GM18526 (cell line): ENCODE data around the gene SMARCD1.

ENCODE experiments used
- POLR2A ChIP-seq: IDR thresholded peaks from 3 replicates; pipeline ENCODE4 v1.6.1; 2011; ENCODE audit not compliant: insufficient read length; ENCODE audit errors: extremely low read depth

The SMARCD1 gene

DNA sequence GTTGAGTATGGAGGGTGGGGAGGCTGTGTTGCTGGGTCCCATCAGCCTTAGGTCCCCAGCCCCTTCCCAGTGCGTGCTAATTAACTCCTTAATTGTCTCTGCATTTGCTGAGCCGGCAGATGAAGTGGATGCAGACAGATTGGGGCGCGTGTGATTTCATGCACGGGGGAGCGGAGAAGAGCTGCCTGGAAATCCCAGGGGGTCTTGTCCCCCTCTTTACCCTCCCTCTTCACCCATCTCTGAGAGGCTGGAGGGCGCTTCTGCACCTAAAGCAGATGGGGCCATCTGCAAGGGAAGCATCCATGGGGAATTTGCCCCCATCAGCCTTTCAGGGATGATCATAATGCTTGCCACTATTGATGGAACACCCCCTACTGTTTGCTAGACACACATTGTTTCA, 32.2 kb upstream of the SMARCD1 start:
- TF ChIP-seq POLR2A = no peak

DNA sequence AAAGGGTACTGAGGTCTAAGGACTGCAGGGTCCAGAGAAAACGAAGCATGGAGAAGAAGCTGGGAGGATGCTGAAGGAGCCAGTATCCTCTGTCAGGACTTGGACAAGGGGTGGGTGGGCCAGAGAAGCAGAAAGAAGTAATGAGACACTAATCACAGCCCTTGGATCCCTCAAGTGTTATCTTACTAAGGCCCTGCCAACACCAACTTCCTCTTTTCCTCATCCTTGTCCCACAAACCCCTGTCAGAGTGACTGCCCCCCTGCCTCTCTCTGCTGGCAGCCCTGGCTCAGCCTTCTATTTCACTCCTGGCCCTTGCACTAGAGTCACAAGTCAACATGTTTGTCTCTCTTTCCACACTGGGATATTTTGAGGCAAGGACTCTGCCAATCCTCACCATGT, 31.6 kb upstream of the SMARCD1 start:
- TF ChIP-seq POLR2A = no peak

DNA sequence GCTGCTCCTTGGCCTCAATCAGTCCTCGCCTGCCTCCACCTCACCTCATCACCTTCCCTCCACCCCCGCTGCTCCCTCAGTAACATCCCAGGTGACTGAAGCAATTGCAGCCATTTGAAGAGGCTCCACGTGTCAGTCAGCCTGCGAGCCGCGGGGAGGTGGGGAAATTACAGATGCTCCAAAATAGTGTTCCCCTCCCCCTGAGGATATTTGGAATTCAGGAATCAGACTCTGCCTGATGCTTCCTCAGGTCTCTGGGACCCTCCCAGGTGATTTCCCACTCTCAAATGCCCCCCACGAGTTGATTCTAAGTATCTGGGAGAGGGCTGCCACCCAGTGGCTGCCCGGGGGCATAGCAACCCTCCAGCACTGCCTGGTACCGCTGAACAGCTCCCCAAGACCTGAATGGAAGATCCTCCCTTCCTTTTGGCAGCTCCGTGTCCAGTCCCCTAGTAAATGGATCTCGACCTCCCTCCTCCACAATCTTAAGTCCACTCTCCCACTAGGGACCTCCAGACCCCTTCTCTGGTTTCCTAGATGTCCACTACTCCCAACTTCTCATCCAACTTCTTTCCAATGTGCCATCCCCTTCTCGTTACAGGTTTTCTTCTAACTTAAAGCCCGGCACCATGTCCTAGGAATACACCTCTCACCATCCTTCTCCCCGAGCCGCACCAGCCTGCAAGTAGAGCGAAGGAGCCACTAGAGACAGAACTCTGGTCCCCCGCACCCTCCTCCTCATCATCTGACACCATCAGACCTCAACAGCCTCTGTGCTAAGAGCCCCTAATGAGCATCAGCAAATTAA, 29.1 kb upstream of the SMARCD1 start:
- no peak for TF ChIP-seq POLR2A

- TF ChIP-seq POLR2A = no peak
These were observed 28.5 kb upstream of the SMARCD1 start for GRCh38 chr12:50056639-50056976.

DNA sequence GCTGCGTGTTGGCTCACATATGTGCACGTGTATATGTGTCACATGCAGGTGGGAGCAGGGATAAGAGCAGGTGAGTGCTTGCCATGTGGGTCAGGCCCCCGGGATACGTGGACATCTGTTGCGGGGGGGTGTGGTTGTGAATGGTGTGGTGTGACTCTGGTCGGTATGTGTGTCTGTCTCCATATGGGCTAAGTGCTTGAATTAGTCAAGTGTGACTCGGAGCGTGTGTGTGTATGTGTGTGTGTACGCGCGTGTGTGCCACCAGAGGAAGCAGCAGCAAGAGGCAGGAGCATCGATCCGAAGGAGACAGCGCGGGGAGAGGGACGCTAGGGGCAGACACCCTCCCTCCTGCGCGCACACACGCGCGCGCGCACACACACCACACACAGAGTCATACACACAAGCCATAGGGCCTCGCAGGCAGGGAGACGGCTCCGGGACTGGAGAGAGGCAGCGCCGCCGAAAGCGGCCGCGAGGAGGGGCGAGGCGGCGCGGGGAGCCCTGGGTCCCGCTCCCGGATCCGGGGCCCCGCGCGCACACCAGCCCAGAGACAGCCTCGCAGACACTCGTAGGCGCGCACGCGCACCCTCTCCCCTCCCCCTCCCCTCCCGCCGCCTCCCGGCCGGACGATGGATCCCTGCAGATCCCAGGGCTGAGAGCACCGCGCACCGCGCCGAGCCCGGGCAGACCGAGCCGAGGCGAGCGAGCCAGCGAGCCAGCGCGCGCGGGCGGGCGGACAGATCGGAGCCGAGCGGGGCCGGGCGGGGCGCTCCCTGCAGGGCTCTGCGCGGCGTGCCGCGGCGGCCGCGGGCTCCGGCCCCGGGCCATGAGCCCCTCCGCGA, 27.9 kb upstream of the SMARCD1 start, which contains the start of gene ASIC1:
Gene ASIC1 (plus strand): TSS at position 597 of the 842 bp plus-strand sequence. CDS start 1,171 bp downstream, outside the sequence.
- no peak for TF ChIP-seq POLR2A

- TF ChIP-seq POLR2A = no peak
These were observed 27.1 kb upstream of the SMARCD1 start for GRCh38 chr12:50057896-50058670.

DNA sequence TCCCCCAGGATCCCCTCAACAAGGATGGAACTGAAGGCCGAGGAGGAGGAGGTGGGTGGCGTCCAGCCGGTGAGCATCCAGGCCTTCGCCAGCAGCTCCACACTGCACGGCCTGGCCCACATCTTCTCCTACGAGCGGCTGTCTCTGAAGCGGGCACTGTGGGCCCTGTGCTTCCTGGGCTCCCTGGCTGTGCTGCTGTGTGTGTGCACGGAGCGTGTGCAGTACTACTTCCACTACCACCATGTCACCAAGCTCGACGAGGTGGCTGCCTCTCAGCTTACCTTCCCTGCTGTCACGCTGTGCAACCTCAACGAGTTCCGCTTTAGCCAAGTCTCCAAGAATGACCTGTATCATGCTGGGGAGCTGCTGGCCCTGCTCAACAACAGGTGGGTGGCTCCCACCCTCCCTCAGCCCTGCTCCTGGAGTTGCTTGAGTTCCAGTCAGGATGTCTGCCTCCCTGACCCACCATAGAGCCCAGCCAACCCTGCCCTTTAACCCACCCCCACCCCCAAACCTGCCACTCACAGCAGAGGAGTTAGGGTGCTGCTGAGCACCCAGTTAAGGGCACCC, 26.3 kb upstream of the SMARCD1 start:
- TF ChIP-seq POLR2A = no peak

GRCh38 chr12:50059440-50060119, 25.6 kb upstream of the SMARCD1 start:
- no peak for TF ChIP-seq POLR2A

DNA sequence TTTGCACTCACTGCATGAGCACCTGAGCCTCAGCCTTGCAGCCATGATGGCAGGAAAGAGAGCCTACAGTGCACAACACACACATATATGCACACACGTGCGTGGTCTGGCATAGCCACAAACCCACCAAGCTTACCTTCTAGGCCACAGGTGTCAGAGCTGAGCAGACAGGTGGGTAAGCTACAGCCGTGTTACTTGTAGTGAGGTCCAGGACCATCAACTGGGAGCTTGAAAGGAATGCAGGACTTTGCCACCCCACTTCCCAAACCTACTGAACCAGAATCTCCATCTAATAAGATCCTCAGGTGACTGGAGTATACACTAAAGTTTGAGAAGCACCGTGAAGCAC, 25.0 kb upstream of the SMARCD1 start:
- TF ChIP-seq POLR2A = no peak

DNA sequence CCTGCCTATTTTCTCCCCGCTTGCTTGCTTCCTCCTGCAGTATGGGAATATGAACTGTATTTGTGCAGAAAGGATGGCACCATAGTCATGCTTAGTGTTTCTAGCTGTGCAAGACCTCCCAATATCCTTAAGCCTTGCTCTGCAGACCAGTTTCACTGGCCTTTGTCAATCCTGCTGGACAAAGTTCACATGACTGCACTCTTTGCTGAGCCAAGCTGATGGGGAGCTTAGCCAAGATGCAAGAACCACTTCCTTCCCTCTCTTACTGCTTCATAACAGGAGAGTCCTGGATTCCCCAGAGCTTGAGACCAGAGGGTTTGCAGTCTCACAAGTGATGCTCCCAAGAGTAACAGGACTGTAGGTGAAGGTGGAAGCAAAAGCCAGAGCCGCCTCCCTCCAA, 24.0 kb upstream of the SMARCD1 start:
- no peak for TF ChIP-seq POLR2A

DNA sequence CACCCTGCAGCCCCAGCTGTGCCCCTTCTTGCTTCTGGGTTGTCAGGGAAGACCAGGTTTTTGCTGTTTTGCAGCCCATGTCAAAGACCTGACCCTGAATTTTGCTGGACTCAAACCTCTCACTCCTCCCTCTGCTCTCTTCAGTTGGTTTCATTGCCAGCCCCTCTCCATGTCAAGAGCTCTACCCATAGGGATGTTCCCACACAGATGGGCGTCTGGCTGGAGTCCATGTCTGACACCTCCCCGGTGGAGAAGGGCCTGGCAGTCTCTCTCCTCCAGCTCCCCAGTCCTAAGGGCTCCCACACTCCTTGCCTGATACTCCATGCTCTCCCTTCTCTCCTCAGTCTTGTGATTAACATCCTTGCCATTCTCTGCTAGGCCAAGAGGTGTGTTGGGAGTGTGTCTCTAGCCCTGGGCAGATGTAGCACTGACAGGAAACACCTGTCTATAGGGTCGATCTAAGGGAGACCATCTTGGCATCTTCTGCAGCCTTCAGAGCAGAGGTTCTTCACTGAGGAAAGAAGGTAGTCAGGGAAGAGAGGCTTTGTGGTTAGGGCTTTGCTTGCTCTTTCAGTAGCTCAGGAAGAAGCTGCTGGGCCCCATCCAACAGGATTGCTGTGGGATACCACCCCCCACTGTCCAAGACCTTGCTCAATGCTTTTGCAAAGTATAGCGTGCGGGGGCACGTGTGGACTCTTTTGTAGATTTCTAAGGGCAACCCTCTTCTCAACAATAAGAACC, 23.0 kb upstream of the SMARCD1 start:
- no peak for TF ChIP-seq POLR2A

GRCh38 chr12:50062728-50063460, 22.2 kb upstream of the SMARCD1 start:
- no peak for TF ChIP-seq POLR2A

DNA sequence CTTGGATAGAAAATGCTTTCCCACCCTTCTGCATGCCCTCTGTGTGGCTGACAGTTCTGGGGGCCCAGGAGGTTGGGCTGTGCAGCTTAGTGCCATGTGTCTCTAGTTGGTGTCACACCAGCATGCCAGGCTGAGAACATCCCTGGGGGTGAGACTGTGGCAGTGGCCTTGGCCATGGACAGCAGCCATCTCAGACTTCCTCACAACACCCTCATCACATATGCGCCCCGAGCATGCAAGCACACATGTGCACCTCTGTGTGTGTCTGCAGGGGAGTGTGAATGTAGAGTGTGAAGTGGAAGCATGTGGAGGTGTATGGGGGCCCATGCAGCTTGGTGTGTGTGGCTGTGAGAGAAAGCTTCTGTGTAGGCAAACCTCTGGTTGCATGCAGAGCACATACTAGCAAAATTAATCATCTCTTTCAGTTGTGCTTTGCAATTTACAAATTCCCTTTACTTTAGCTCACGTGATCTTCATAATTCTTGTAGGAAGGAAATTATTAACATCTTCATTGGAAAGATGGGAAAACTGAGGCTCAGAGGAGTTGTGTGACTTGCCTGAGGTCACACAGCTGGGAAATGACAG, 19.3 kb upstream of the SMARCD1 start:
- no peak for TF ChIP-seq POLR2A
